Hepatocyte (in vitro differentiated cells): ENCODE results near the gene PROK2. TPM values are rescaled to one million over a fixed set of nuclear protein-coding genes. Genes with fewer than 3 reads are reported as not detected.

Source experiments
- DNase-seq: peaks from one replicate; pipeline ENCODE4 v3.0.0-alpha.2; 2016; ENCODE audit warnings: low spot score
- H2AFZ ChIP-seq: fragments of 200-600 bp; sonication (generic); 2 replicates; pipeline ENCODE4 v1.6.0; 2016; ENCODE audit warnings: antibody characterized with exemption, mild to moderate bottlenecking
- H3K27ac ChIP-seq: fragments of 200-600 bp; sonication (generic); 2 replicates; pipeline ENCODE4 v1.5.1; 2016; ENCODE audit warnings: mild to moderate bottlenecking
- H3K27me3 ChIP-seq: fragments of 200-600 bp; sonication (generic); 2 replicates; pipeline ENCODE4 v1.6.1; 2016
- H3K36me3 ChIP-seq: fragments of 200-600 bp; sonication (generic); replicated peaks from 2 replicates; pipeline ENCODE4 v1.5.1; 2016; ENCODE audit warnings: low read depth; ENCODE audit not compliant: insufficient read depth
- H3K4me1 ChIP-seq: fragments of 200-600 bp; sonication (generic); 2 replicates; pipeline ENCODE4 v1.5.1; 2016; ENCODE audit warnings: mild to moderate bottlenecking, moderate library complexity; ENCODE audit not compliant: insufficient read depth
- H3K4me2 ChIP-seq: fragments of 200-600 bp; sonication (generic); 2 replicates; pipeline ENCODE4 v1.6.0; 2016
- H3K4me3 ChIP-seq: fragments of 200-600 bp; sonication (generic); 2 replicates; pipeline ENCODE4 v1.5.1; 2016; ENCODE audit warnings: mild to moderate bottlenecking
- H3K79me2 ChIP-seq: fragments of 200-600 bp; sonication (generic); 2 replicates; pipeline ENCODE4 v1.6.0; 2017; ENCODE audit warnings: mild to moderate bottlenecking
- H3K9me2 ChIP-seq: fragments of 200-600 bp; sonication (generic); replicated peaks from 2 replicates; pipeline ENCODE4 v1.6.0; 2017; ENCODE audit warnings: mild to moderate bottlenecking; ENCODE audit not compliant: insufficient read depth
- H3K9me3 ChIP-seq: fragments of 200-600 bp; sonication (generic); 2 replicates; pipeline ENCODE4 v1.5.1; 2016; ENCODE audit warnings: low read depth, mild to moderate bottlenecking
- H4K20me1 ChIP-seq: fragments of 200-600 bp; sonication (generic); 2 replicates; pipeline ENCODE4 v1.6.0; 2016; ENCODE audit warnings: mild to moderate bottlenecking; ENCODE audit not compliant: insufficient read depth, poor library complexity, severe bottlenecking
- CTCF ChIP-seq: fragments of 200-600 bp; sonication (generic); IDR thresholded peaks from 2 replicates; pipeline ENCODE4 v1.5.1; 2016; ENCODE audit warnings: antibody characterized with exemption, mild to moderate bottlenecking; ENCODE audit not compliant: poor library complexity
- EZH2 ChIP-seq: fragments of 200-600 bp; sonication (generic); IDR thresholded peaks from 2 replicates; pipeline ENCODE4 v1.6.1; 2016; ENCODE audit warnings: antibody characterized with exemption, mild to moderate bottlenecking, borderline replicate concordance
- EZH2phosphoT487 ChIP-seq: fragments of 200-600 bp; sonication (generic); IDR thresholded peaks from one replicate; pipeline ENCODE4 v1.6.1; 2018; ENCODE audit warnings: antibody characterized with exemption, mild to moderate bottlenecking, low read depth, moderate library complexity; ENCODE audit not compliant: unreplicated experiment, severe bottlenecking
- WGBS: methylation state at CpG from one replicate; pipeline ENCODE4 v1.1.6; 2016; ENCODE audit warnings: low lambda C conversion rate; ENCODE audit errors: missing lambda C conversion rate; 5-methylcytosine and 5-hydroxymethylcytosine counted together
- polyA plus RNA-seq: library from polyadenylated mRNA; unstranded; fragments of >200 nt; fragmentation: Nextera tagmentation; extraction: Ambion mirVana; gene quantifications from 2 replicates; pipeline ENCODE4 v1.2.1, GENCODE V29; 2016
- total RNA-seq: library from RNA; depleted of rRNA; stranded (reverse); fragments of >200 nt; gene quantifications from 2 replicates; pipeline ENCODE4 v1.2.3, GENCODE V29; 2014

PROK2 gene
- total and polyA plus RNA-seq, 2 experiments from 2014 or later: not detected

- peaks cover 68% of the 10 kb centered on the region for H3K27me3 ChIP-seq
- DNase-seq: peak; percentile 67
- peak within 1 kb of the TSS; percentile 29 for H3K4me3 ChIP-seq
- H4K20me1 ChIP-seq: no peaks in the 10 kb centered on the region
- no peaks in the 10 kb centered on the region for H3K79me2 ChIP-seq
- no peak within 1 kb of the TSS for H2AFZ ChIP-seq
- H3K4me1 ChIP-seq: no peaks in the 10 kb centered on the region
- H3K4me2 ChIP-seq: peak within 1 kb of the TSS; percentile 87
- no peaks in the 10 kb centered on the region for H3K9me3 ChIP-seq
- no peaks in the 10 kb centered on the region for H3K9me2 ChIP-seq
- no peak within 1 kb of the TSS for H3K27ac ChIP-seq
- no peaks in the 10 kb centered on the region for H3K36me3 ChIP-seq
- TF ChIP-seq EZH2phosphoT487 (no peak), EZH2 (no peak), CTCF (no peak)
- under 1% methylated on average over 82 of the region's 131 CpGs for WGBS
Observed at GRCh38 chr3:71753701-71754609, 31.0 kb downstream of the PROK2 start, which contains the start of gene GPR27. TSS of gene GPR27 (plus strand) at chr3:71753855. CDS start at chr3:71754050, 195 bp downstream.

DNA sequence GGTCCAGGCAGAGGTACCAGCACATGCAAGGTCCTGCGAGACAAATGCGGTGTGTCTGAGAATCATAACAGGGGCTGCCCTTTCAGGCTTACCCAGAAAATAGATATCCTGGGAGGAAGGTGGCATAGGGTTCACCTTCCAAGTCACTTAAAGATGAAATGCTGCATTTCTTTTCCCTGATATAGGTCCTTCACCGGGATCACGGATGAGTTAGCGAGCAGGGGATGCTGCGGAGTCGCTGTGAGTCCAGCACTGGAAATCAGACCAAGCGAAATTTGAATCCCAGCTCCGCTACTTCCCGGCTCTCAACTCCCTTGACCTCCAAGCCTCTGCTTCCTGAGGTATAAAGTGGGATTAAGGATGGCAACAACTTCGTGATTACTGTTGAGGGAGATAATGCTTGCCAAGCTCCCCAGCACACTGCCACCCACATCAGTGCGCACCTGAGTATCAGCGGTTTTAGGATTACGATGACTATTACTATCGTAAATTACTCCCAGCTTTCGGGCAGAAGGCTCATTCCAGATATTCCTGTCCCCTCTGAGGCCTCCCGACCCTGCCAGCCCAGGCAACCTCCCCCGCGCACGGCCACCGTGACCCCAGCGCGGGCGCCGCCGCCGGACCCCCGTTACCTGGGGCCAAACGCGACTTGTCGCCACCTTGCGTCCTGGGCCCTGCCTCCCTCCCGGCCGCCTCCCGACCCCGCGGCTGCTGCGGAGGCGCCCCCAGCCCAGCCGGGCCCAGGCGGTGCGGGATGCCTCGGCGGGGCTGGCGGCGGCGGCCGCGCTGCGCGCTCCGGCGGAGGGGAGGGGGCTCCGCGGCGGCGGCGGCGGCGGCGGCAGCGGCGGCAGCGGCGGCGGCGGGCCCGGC is 31.9 kb downstream of the PROK2 start:
- H3K9me2 ChIP-seq: no peaks in the 10 kb centered on the region
- H3K27me3 ChIP-seq: peaks cover 64% of the 10 kb centered on the region
- peak overlapping the region; percentile 9 for H3K4me3 ChIP-seq
- no peaks in the 10 kb centered on the region for H3K4me1 ChIP-seq
- H2AFZ ChIP-seq: no peak overlapping the region
- H3K4me2 ChIP-seq: peak overlapping the region; percentile 87
- no peaks in the 10 kb centered on the region for H3K79me2 ChIP-seq
- TF ChIP-seq EZH2phosphoT487: peak; percentile 37
- peak; percentile 64 for TF ChIP-seq EZH2
- no peak for TF ChIP-seq CTCF
- WGBS: 8% methylated on average over 42 of the region's 68 CpGs
- no peaks in the 10 kb centered on the region for H4K20me1 ChIP-seq
- no peaks in the 10 kb centered on the region for H3K9me3 ChIP-seq
- H3K27ac ChIP-seq: no peak overlapping the region
- H3K36me3 ChIP-seq: no peaks in the 10 kb centered on the region
- DNase-seq: no peak

GRCh38 chr3:71751602-71752001 is 33.3 kb downstream of the PROK2 start:
- no peak for DNase-seq
- Histone ChIP-seq H3K79me2 (no peaks in the 10 kb centered on the region), H3K27me3 (peaks cover 49% of the 10 kb centered on the region), H3K27ac (no peak overlapping the region), H4K20me1 (no peaks in the 10 kb centered on the region), H3K9me2 (no peaks in the 10 kb centered on the region), H3K9me3 (no peaks in the 10 kb centered on the region), H3K4me2 (no peak overlapping the region), H3K4me1 (no peaks in the 10 kb centered on the region), H3K36me3 (no peaks in the 10 kb centered on the region), H2AFZ (no peak overlapping the region), H3K4me3 (no peak overlapping the region)
- 89% methylated on average over 4 of the region's 4 CpGs for whole genome bisulfite sequencing
- TF ChIP-seq CTCF (no peak), EZH2 (no peak), EZH2phosphoT487 (no peak)
